ENCODE measurements around the gene BMPER.

BMPER gene

GRCh38 chr7:33892945-33893344 is 12.4 kb upstream of the BMPER start:
- DNase-seq = no peak

GRCh38 chr7:33893377-33893776 is 12.0 kb upstream of the BMPER start:
- no peak for DNase-seq

GRCh38 chr7:33895025-33895804 is 10.1 kb upstream of the BMPER start:
- peak; percentile 58 for DNase-seq

- no peak for DNase-seq
Observed at GRCh38 chr7:33900501-33900900, 4.8 kb upstream of the BMPER start.

- DNase-seq = no peak
Observed at GRCh38 chr7:33901199-33901598, 4.1 kb upstream of the BMPER start.

GRCh38 chr7:33901847-33902246 is 3.5 kb upstream of the BMPER start:
- DNase-seq = no peak

GRCh38 chr7:33902746-33903145 is 2.6 kb upstream of the BMPER start:
- DNase-seq = no peak

- DNase-seq = no peak
Observed at GRCh38 chr7:33903791-33904680, 1.3 kb upstream of the BMPER start.

GRCh38 chr7:33904681-33905388 is 504 bp upstream of the BMPER start:
- no peak for DNase-seq

- DNase-seq = no peak
Observed at GRCh38 chr7:33906697-33907096, 1.4 kb downstream of the BMPER start.

GRCh38 chr7:33907625-33908024 is 2.3 kb downstream of the BMPER start:
- DNase-seq = no peak

GRCh38 chr7:33909318-33909717 is 4.0 kb downstream of the BMPER start:
- no peak for DNase-seq

GRCh38 chr7:33909755-33910154 is 4.4 kb downstream of the BMPER start:
- no peak for DNase-seq

- no peak for DNase-seq
Observed at GRCh38 chr7:33910756-33911155, 5.4 kb downstream of the BMPER start.

GRCh38 chr7:33916357-33917081 is 11.2 kb downstream of the BMPER start:
- DNase-seq = no peak

- DNase-seq = no peak
Observed at GRCh38 chr7:33917661-33918060, 12.3 kb downstream of the BMPER start.

GRCh38 chr7:33918438-33919143 is 13.3 kb downstream of the BMPER start:
- DNase-seq = no peak

GRCh38 chr7:33919449-33919848 is 14.1 kb downstream of the BMPER start:
- DNase-seq = no peak

GRCh38 chr7:33921216-33921938 is 16.0 kb downstream of the BMPER start:
- no peak for DNase-seq

- DNase-seq = no peak
Observed at GRCh38 chr7:33922820-33923219, 17.5 kb downstream of the BMPER start.
